ENCODE measurements around the gene ZBTB17.

The ZBTB17 gene

GRCh38 chr1:15994081-15994480 lies 18.2 kb upstream of the ZBTB17 start:
- no peak for TF ChIP-seq CTCF (IDR thresholded peaks at IDR 0.05)

- TF ChIP-seq CTCF (IDR thresholded peaks at IDR 0.05), result no peak
These were observed 17.8 kb upstream of the ZBTB17 start for GRCh38 chr1:15993666-15994065.

- no peak for TF ChIP-seq CTCF (IDR thresholded peaks at IDR 0.05)
These were observed 16.9 kb upstream of the ZBTB17 start for GRCh38 chr1:15992582-15993500.

- TF ChIP-seq CTCF (IDR thresholded peaks at IDR 0.05), result no peak
These were observed 16.3 kb upstream of the ZBTB17 start for GRCh38 chr1:15992187-15992553.

GRCh38 chr1:15991427-15992186 lies 15.7 kb upstream of the ZBTB17 start:
- TF ChIP-seq CTCF (IDR thresholded peaks at IDR 0.05), result no peak

GRCh38 chr1:15989776-15990175 lies 13.9 kb upstream of the ZBTB17 start:
- TF ChIP-seq CTCF (IDR thresholded peaks at IDR 0.05), result no peak

- TF ChIP-seq CTCF (IDR thresholded peaks at IDR 0.05), result no peak
These were observed 13.2 kb upstream of the ZBTB17 start for GRCh38 chr1:15988856-15989736.

All from LNCAP (cell line).